GM12878 (cell line): ENCODE data around the gene GID8. TPM values are rescaled to one million over a fixed set of nuclear protein-coding genes. Genes with fewer than 3 reads are reported as not detected.

Experiments
- BRCA1 ChIP-seq: IDR thresholded peaks from 2 replicates; pipeline ENCODE4 v1.6.1; 2011; ENCODE audit warnings: low read depth, low read length, improper control_type of control experiment
- ETV6 ChIP-seq, 2 experiments: fragments of 450-650 bp in 1 of 2; IDR thresholded peaks in 1 of 2; conservative IDR thresholded peaks in 1 of 2; 2 replicates each; pipeline ENCODE4 v1.6.1; 2014; ENCODE audit warnings: antibody characterized with exemption in 1 of 2, borderline replicate concordance in 1 of 2, low read depth in 1 of 2, mild to moderate bottlenecking in 1 of 2, moderate library complexity in 1 of 2
- HDGF ChIP-seq: fragments of 450-650 bp; IDR thresholded peaks from 2 replicates; pipeline ENCODE4 v1.6.1; 2016; ENCODE audit warnings: antibody characterized with exemption
- KLF5 ChIP-seq: fragments of 450-650 bp; IDR thresholded peaks from 2 replicates; pipeline ENCODE4 v1.6.1; 2014; ENCODE audit warnings: mild to moderate bottlenecking; ENCODE audit not compliant: partially characterized antibody
- MEF2A ChIP-seq: IDR thresholded peaks from 2 replicates; pipeline ENCODE4 v1.6.1; 2011; ENCODE audit warnings: low read depth, mild to moderate bottlenecking, low read length, moderate library complexity; ENCODE audit not compliant: insufficient read depth
- MEF2B ChIP-seq: fragments of 450-650 bp; IDR thresholded peaks from 2 replicates; pipeline ENCODE4 v1.6.1; 2018; ENCODE audit warnings: mild to moderate bottlenecking, moderate library complexity; ENCODE audit not compliant: partially characterized antibody, poor library complexity, severe bottlenecking
- NR2C1 ChIP-seq: fragments of 450-650 bp; IDR thresholded peaks from 2 replicates; pipeline ENCODE4 v1.6.1; 2017; ENCODE audit warnings: antibody characterized with exemption, mild to moderate bottlenecking, moderate library complexity
- NR2F1 ChIP-seq: fragments of 450-650 bp; conservative IDR thresholded peaks from 2 replicates; pipeline ENCODE4 v1.6.1; 2017; ENCODE audit warnings: mild to moderate bottlenecking
- NRF1 ChIP-seq: conservative IDR thresholded peaks from 2 replicates; pipeline ENCODE4 v1.6.1; 2011; ENCODE audit warnings: mild to moderate bottlenecking, low read depth, low read length, improper control_type of control experiment
- PAX8 ChIP-seq: fragments of 450-650 bp; IDR thresholded peaks from 2 replicates; pipeline ENCODE4 v1.6.1; 2017; ENCODE audit warnings: mild to moderate bottlenecking, moderate library complexity
- POLR2AphosphoS2 ChIP-seq: IDR thresholded peaks from 2 replicates; pipeline ENCODE4 v1.6.1; 2011; ENCODE audit warnings: low read depth, mild to moderate bottlenecking, low read length, improper control_type of control experiment, moderate library complexity
- POLR2AphosphoS5 ChIP-seq: IDR thresholded peaks from 2 replicates; pipeline ENCODE4 v1.6.1; 2011; ENCODE audit warnings: mild to moderate bottlenecking, low read length, inconsistent platforms
- POU2F2 ChIP-seq: IDR thresholded peaks from 3 replicates; pipeline ENCODE4 v1.6.1; 2011; ENCODE audit warnings: low read depth, mild to moderate bottlenecking, low read length, borderline replicate concordance
- RAD21 ChIP-seq: IDR thresholded peaks from 2 replicates; pipeline ENCODE4 v1.6.1; 2011; ENCODE audit warnings: mild to moderate bottlenecking, low read depth, low read length, moderate library complexity; ENCODE audit not compliant: insufficient read depth
- RB1 ChIP-seq: fragments of 450-650 bp; formaldehyde crosslinking; IDR thresholded peaks from 2 replicates; pipeline ENCODE4 v1.6.1; 2017; ENCODE audit warnings: mild to moderate bottlenecking, borderline replicate concordance
- RCOR1 ChIP-seq: conservative IDR thresholded peaks from 2 replicates; pipeline ENCODE4 v1.6.1; 2012; ENCODE audit warnings: low read depth, low read length, improper control_type of control experiment
- SMC3 ChIP-seq: IDR thresholded peaks from 2 replicates; pipeline ENCODE4 v1.6.1; 2011; ENCODE audit warnings: low read length, improper control_type of control experiment, borderline replicate concordance
- TAF1 ChIP-seq: IDR thresholded peaks from 2 replicates; pipeline ENCODE4 v1.6.1; 2011; ENCODE audit warnings: mild to moderate bottlenecking, low read depth, low read length, borderline replicate concordance
- TARDBP ChIP-seq: IDR thresholded peaks from 2 replicates; pipeline ENCODE4 v1.6.1; 2016; ENCODE audit warnings: borderline replicate concordance
- ZNF207 ChIP-seq: fragments of 450-650 bp; IDR thresholded peaks from 2 replicates; pipeline ENCODE4 v1.6.1; 2014; ENCODE audit warnings: antibody characterized with exemption, mild to moderate bottlenecking, borderline replicate concordance
- ZZZ3 ChIP-seq: IDR thresholded peaks from 2 replicates; pipeline ENCODE4 v1.6.1; 2011; ENCODE audit warnings: low read depth; ENCODE audit not compliant: control insufficient read depth, insufficient read length
- polyA plus RNA-seq, 11 experiments: library from polyadenylated mRNA; depleted of rRNA in 4 of 11; unstranded in 6 of 11; stranded (reverse) in 5 of 11; fragments of >200 nt; fragmentation: Nextera tagmentation in 4 of 11; fragmentation: Illumina TruSeq in 1 of 11; extraction: Ambion mirVana in 4 of 11; extraction: Trizol in 1 of 11; gene quantifications; 1 replicate in 1 of 11; 2 replicates in 10 of 11; pipeline versions ENCODE4 v1.2.1 to v1.2.3, GENCODE V29; 2011 to 2016; ENCODE audit warnings: inconsistent platforms in 2 of 11, missing spikeins in 2 of 11, low read depth in 1 of 11
- total RNA-seq, 4 experiments: library from RNA; depleted of rRNA in 3 of 4; stranded (reverse); fragments of >200 nt in 3 of 4; fragmentation: Illumina TruSeq in 1 of 4; extraction: Trizol in 1 of 4; gene quantifications; 2 replicates each; pipeline versions ENCODE4 v1.2.1 to v1.2.3, GENCODE V29; 2013 to 2021
- TF ChIP-seq, protein P1 (sequence below): IDR thresholded peaks from 2 replicates; pipeline ENCODE4 v1.6.1; 2012; ENCODE audit warnings: low read depth, low read length, improper control_type of control experiment
- TF ChIP-seq, protein P2 (sequence below): fragments of 450-650 bp; IDR thresholded peaks from 2 replicates; pipeline ENCODE4 v1.6.1; 2017; ENCODE audit warnings: mild to moderate bottlenecking, moderate library complexity
- TF ChIP-seq, protein P3 (sequence below): IDR thresholded peaks from 2 replicates; pipeline ENCODE4 v1.6.1; 2011; ENCODE audit warnings: borderline replicate concordance, low read depth, mild to moderate bottlenecking, moderate library complexity, low read length; ENCODE audit not compliant: insufficient read depth, poor library complexity, severe bottlenecking

The GID8 gene
- total and polyA plus RNA-seq, 10 of the 15 experiments (the other 5 are each of a cell fraction or from before 2014, with no cell fraction given), result 12.0 to 33.8 (median 22.2) TPM

DNA sequence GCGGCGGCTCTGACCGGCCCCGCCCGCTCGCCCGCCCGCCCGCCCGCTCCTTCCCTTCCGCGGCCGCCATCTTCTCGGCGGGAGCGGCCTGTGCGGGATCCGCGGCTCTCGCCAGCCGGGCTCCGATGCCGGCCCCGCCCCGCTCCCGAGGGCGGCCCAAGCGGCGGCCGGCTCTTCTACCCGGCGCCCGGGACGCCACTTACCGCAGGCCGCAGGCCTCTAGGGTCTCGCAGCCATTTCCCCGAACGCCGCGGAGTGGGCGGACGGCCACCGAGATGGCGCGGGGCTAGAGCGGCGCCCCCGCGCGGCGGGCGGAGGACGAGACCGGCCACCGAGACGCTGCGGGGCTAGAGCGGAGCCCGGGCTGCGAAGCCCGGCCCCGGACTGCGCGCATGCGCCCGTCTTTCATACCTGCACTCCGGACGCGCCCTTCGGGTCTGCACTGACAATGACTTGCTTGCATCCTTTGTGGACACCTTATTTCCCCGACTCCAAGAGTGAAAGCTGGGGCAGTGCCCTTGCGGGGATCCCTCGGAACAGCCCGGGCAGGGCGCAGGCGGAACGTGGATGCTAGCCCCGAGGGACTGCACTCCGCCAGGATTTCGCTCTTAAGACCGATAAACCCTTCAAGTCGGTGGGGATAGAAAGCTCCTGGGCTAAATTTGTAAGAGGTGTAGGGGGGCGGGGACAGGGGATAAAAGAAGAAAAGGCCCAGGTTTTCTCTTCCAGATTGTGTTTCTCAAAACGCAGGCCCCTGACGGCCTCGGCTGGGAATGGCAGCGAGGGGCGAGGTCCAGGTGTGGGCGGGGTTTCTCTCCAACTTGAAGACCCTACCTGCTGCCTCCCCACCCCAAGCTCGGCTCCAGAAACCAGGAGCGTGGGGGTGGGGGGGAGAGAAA lies 11.5 kb upstream of the GID8 start, which contains the start of gene DIDO1 (continued):
- TF ChIP-seq TAF1 (peak; percentile 93), NR2F1 (peak; percentile 18; the same call in 1 of the 2 replicates), TARDBP (peak; percentile 58; the same call in 1 of the 2 replicates), ETV6 (conservative IDR thresholded peaks at IDR 0.05 in 1 of 2, IDR thresholded peaks at IDR 0.05 in 1 of 2; ENCODE audit: borderline replicate concordance in 1 of 2, low read depth in 1 of 2) (no peak), MEF2A (no peak), ZNF207 (0 out of 2 replicates have a peak, but pooled peaks have one; percentile 41), ZZZ3 (no peak), HDGF (0 out of 2 replicates have a peak, but pooled peaks have one; percentile 25), KLF5 (peak; percentile 87), RCOR1 (0 out of 2 replicates have a peak, but pooled peaks have one; percentile 36), SMC3 (0 out of 2 replicates have a peak, but pooled peaks have one; percentile 10), PAX8 (no peak), NRF1 (peak; percentile 76), NR2C1 (peak; percentile 76), POU2F2 (0 out of 3 replicates have a peak, but pooled peaks have one; percentile 8), RB1 (peak; percentile 91; the same call in 1 of the 2 replicates), MEF2B (peak; percentile 42), POLR2AphosphoS5 (peak; percentile 58; the same call in 1 of the 2 replicates), RAD21 (no peak), BRCA1 (no peak), POLR2AphosphoS2 (peak; percentile 80; the same call in 1 of the 2 replicates)
- TF ChIP-seq, protein P1, sequence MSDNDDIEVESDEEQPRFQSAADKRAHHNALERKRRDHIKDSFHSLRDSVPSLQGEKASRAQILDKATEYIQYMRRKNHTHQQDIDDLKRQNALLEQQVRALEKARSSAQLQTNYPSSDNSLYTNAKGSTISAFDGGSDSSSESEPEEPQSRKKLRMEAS, result peak; percentile 49; the same call in 1 of the 2 replicates
- TF ChIP-seq, protein P2, sequence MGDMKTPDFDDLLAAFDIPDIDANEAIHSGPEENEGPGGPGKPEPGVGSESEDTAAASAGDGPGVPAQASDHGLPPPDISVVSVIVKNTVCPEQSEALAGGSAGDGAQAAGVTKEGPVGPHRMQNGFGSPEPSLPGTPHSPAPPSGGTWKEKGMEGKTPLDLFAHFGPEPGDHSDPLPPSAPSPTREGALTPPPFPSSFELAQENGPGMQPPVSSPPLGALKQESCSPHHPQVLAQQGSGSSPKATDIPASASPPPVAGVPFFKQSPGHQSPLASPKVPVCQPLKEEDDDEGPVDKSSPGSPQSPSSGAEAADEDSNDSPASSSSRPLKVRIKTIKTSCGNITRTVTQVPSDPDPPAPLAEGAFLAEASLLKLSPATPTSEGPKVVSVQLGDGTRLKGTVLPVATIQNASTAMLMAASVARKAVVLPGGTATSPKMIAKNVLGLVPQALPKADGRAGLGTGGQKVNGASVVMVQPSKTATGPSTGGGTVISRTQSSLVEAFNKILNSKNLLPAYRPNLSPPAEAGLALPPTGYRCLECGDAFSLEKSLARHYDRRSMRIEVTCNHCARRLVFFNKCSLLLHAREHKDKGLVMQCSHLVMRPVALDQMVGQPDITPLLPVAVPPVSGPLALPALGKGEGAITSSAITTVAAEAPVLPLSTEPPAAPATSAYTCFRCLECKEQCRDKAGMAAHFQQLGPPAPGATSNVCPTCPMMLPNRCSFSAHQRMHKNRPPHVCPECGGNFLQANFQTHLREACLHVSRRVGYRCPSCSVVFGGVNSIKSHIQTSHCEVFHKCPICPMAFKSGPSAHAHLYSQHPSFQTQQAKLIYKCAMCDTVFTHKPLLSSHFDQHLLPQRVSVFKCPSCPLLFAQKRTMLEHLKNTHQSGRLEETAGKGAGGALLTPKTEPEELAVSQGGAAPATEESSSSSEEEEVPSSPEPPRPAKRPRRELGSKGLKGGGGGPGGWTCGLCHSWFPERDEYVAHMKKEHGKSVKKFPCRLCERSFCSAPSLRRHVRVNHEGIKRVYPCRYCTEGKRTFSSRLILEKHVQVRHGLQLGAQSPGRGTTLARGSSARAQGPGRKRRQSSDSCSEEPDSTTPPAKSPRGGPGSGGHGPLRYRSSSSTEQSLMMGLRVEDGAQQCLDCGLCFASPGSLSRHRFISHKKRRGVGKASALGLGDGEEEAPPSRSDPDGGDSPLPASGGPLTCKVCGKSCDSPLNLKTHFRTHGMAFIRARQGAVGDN, result peak; percentile 72
- TF ChIP-seq, protein P3, sequence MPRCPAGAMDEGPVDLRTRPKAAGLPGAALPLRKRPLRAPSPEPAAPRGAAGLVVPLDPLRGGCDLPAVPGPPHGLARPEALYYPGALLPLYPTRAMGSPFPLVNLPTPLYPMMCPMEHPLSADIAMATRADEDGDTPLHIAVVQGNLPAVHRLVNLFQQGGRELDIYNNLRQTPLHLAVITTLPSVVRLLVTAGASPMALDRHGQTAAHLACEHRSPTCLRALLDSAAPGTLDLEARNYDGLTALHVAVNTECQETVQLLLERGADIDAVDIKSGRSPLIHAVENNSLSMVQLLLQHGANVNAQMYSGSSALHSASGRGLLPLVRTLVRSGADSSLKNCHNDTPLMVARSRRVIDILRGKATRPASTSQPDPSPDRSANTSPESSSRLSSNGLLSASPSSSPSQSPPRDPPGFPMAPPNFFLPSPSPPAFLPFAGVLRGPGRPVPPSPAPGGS, result peak; percentile 59
